NCI-H128 (cell line): ENCODE results near the gene PDE9A.

Source experiments
- DNase-seq: peaks from one replicate; lab custom pipeline; 2025; ENCODE audit not compliant: unreplicated experiment; lab: John Stamatoyannopoulos, UW

Gene PDE9A

GRCh38 chr21:42670058-42670880 is 16.8 kb downstream of the PDE9A start:
- no peak for DNase-seq

DNA sequence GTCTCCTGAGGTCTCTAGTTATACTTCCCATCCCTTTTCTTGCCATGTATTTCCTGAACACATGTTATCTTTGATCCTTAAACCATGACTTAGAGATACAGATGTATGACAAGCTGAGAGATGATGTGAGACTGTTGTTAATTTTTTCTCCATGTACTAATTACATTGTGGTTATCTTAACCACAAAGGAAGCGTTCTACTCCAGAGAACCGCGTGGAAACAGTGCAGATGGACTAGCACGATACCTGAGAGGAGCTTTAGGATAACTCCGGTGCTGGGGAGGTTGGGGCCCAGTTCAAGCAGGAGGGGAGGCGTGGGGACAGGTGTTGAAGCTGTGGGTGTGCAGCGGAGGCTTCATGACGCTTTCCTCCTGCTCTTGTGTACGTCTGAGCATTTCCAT is 17.5 kb downstream of the PDE9A start:
- DNase-seq: no peak

DNA sequence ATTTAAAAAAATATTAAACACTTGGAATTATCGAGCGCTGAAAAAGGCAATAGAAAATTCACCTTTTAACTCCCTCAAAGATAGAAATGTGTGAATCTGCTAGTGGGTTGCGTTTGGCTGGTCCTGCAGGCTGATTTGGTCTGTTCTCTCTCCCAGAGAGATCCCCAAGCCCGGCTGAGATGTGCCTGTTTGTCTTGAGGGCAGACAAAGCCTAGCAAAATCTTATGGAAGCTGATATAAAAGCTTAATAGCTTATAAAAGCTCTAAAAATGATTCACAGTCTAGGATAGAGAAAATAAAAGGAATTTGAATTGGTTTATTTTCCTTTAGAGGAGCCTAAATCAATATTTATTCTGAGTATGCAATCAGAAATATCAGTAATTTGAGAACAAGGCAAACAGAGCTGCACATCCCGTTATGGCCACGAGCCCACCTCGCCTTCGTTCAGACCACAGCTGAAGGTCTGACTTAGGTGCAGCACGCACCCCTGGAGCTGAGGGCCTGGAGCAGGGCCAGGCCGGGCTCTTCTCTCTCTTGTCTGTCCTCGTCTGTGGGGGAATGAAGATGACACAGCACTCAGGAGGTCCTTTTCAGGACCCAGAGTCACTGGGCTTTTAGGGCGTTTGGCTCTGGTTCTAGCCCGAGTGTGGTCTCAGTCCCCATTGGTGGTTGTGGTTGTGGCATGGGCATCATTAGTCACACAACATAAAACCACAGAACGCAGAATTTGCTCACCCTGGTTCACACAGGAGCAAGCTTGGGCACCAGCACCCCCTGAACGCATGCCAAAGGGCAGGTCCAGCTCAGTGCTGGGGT is 18.6 kb downstream of the PDE9A start:
- DNase-seq: no peak

DNA sequence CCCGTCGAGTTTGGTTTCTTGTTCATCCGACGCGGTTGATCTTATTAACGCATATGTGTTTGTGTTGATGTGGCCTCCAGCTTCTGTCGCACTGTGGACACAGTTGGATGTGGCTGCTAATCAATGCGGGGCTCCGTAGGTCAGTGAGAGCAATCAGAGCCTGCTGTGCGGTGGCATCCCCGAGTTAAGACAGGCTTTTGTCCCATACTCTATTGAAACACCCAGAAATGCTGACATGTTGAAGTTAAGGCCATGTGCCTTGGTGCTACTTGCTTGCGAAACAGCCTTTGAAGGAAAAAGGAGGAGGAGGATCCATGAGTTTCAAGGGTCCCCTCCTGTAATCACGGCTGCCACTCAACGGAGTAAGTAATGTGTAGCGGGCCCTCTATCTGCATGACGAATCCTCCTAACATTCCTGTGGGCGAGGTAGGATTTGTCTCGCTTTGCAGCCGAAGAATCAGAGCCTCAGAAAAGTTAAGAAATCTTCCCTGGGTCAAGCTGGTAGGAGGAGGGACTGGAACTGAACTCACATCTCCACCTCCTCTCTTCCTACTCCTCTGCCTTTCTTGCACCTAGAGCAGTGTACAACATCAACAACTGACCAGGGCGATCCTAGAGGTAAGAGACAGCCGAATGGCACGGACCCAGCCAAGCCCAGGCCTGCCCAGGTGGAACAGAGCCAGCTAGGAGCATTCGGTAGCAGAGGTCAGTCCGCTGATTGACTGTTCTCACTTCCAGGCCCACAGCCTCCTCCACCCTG is 19.5 kb downstream of the PDE9A start:
- DNase-seq: no peak

GRCh38 chr21:42673633-42674328 is 20.4 kb downstream of the PDE9A start:
- no peak for DNase-seq

- DNase-seq: peak; percentile 15
These were observed 21.0 kb downstream of the PDE9A start for GRCh38 chr21:42674351-42674940.

GRCh38 chr21:42675403-42675802 is 22.0 kb downstream of the PDE9A start:
- DNase-seq: no peak

DNA sequence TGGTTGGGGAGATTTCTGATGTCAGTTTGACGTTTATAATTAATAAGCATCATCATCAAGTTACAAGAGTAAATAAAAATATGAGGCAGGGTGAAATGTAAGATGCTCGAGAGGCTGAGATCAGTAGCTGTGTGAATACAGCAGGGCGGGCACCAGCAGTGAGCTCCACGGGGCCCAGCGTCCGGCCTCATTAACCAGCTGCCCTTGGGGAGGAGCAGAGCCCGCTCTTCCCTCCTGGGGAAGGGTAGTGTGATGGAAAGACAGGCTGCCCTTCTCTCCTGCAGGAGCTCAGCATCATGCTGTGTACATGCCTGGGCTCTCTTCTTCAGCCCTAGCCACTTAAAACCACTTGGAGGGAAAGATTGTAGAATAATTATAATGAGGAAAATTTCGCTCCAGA is 23.4 kb downstream of the PDE9A start:
- DNase-seq: no peak

GRCh38 chr21:42677339-42678321 is 24.2 kb downstream of the PDE9A start:
- peak; percentile 22 for DNase-seq

GRCh38 chr21:42678618-42679295 is 25.3 kb downstream of the PDE9A start:
- no peak for DNase-seq

DNA sequence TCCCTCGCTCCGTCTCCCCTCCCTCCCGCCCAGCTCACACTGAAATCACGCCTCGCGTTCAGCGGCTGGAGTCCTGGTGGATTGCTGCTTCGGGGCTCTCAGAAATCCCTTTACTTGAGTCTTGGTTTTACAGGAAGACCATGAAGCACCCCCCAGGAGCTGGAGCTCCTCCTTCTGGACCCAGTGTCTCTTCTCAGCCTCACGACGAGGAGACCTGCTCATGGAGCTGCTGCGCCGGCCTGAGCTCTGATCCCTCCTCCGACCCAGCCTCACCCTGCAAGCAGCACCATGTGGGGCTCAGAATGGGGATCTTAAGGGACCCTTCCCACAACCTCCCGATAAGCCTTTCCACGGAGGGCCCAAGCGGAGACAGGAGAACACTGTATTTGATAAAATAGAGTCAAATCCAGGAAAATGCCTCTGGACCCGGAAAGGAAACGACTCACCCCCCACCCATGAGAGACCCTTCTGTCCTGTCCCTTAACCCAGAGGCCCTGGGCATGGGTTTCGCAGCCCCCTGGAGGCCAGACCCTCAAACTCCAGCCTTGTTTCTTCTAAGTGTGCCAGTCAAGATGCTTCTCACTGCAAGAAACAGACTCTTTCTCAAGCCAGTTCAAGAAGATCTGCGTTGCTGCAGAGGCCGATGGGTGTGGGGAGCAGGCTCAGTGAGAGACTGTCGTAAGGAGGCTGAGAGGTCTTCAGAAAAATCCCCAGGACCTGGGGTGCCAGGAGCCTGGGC is 26.1 kb downstream of the PDE9A start:
- DNase-seq: no peak

GRCh38 chr21:42680058-42680330 is 26.6 kb downstream of the PDE9A start:
- no peak for DNase-seq

DNA sequence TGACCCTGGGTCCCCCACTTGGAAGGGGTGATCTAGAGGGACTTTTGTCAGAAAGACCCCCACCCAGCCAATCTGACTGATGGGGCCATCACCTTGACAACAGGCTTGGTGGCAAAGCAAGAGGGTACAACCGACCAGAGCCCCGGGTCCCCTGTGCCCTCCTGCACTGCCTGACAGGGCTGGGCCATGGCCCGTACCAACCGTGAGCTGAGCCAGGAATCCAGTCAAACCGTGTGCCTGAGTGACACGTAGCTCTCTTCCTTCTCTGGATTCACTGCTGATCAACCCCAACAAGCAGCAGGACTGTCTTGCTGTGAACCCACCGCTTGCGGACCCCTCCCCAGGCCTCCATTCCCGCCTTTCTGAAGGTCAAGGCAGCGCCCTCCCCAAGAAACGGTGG is 27.0 kb downstream of the PDE9A start:
- no peak for DNase-seq

- DNase-seq: no peak
These were observed 28.1 kb downstream of the PDE9A start for GRCh38 chr21:42681296-42682206.

DNA sequence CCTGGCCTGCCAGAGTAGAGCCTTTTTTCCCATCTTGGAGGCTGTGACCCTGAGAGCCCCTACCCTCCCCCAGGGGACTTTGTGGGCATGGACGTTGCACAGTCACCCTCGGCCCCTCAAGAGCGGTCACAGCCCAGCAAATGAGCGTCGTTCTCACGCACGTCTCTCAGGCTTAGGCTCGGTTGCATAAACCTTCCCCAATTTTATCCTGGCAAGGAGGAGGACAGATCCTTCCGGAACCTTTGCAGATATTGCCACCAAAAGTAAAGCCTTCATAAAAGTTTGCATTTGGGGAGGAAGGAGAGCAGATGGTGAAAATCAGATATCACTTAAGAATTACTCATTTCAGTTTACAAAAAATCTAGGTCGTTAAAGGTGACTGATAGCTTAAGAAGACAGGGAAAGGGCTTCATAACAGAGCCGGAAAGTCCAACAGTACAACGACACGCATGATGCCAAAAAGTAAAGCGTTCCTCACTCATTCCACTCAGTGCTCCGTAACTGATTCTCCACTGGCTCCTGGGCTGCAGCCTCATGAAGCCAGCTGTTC is 29.3 kb downstream of the PDE9A start:
- no peak for DNase-seq

DNA sequence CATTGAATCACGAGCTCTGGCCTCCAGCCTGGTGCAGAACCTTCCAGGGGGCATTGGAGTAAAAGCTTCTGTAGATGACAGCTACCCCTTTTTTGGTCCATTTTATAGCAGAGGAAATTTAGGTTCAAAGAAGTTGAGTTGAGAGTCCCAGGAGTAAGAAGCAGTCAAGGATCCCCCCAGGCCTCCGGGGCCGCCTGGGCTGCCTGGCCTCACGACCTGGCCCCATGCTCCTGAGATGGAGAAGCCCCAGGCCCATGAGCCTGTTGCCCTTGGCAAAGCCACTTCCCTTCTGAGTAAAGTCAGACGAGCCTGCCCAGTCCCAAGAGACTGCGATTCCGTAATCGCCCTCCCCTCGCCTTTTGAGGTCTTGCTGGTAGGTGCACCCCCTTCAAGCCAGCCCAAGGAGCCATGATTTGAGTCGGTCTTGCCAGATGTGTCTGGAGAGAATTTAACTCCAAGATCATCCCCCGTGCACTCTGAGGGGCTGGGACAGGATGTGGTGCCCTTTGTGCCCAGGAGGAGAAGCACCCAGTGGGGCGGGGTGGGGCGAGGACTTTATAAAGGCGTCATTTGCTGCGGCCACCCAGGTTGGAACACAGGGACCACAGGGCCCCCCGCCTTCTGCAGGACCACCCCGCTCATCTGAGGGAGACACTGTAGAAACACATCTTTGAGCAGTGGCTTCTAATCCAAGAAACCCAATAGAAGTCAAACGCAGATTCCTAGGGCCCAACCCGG is 30.1 kb downstream of the PDE9A start:
- no peak for DNase-seq
